HG02884 (cell line): ENCODE results near the gene OLFM1.
"Not testable (repeated sequence)": the region's sequence is repeated elsewhere in the genome, so short reads cannot be mapped to it uniquely, and the experiment has no call there.

Source experiments
- ATAC-seq: cut with Tn5 transposase; IDR thresholded peaks from one replicate; pipeline ENCODE4 v1.9.1; 2021; ENCODE audit warnings: mild to moderate bottlenecking, moderate library complexity; ENCODE audit not compliant: unreplicated experiment

Gene OLFM1

GRCh38 chr9:135149901-135150300 lies 62.4 kb downstream of the OLFM1 start:
- ATAC-seq, result not testable (repeated sequence)

GRCh38 chr9:135150981-135151380 lies 63.5 kb downstream of the OLFM1 start:
- ATAC-seq, result no peak

GRCh38 chr9:135151757-135152613 lies 64.5 kb downstream of the OLFM1 start:
- no peak for ATAC-seq

- no peak for ATAC-seq
Observed at GRCh38 chr9:135152614-135153334, 65.3 kb downstream of the OLFM1 start.

GRCh38 chr9:135154050-135154615 lies 66.7 kb downstream of the OLFM1 start:
- ATAC-seq, result no peak

- ATAC-seq, result no peak
Observed at GRCh38 chr9:135155396-135155795, 67.9 kb downstream of the OLFM1 start.

- ATAC-seq, result no peak
Observed at GRCh38 chr9:135156525-135157510, 69.3 kb downstream of the OLFM1 start.

GRCh38 chr9:135157856-135158563 lies 70.5 kb downstream of the OLFM1 start:
- ATAC-seq, result no peak

- no peak for ATAC-seq
Observed at GRCh38 chr9:135158564-135158937, 71.1 kb downstream of the OLFM1 start.

- no peak for ATAC-seq
Observed at GRCh38 chr9:135159801-135160200, 72.3 kb downstream of the OLFM1 start.

- no peak for ATAC-seq
Observed at GRCh38 chr9:135160862-135161261, 73.4 kb downstream of the OLFM1 start.

- ATAC-seq, result not testable (repeated sequence)
Observed at GRCh38 chr9:135162599-135162998, 75.1 kb downstream of the OLFM1 start.

GRCh38 chr9:135163023-135163780 lies 75.7 kb downstream of the OLFM1 start:
- ATAC-seq, result no peak

GRCh38 chr9:135164036-135164435 lies 76.6 kb downstream of the OLFM1 start:
- no peak for ATAC-seq

- no peak for ATAC-seq
Observed at GRCh38 chr9:135165003-135165711, 77.7 kb downstream of the OLFM1 start.

- ATAC-seq, result no peak
Observed at GRCh38 chr9:135165756-135166519, 78.5 kb downstream of the OLFM1 start.

- no peak for ATAC-seq
Observed at GRCh38 chr9:135166565-135166964, 79.1 kb downstream of the OLFM1 start.

- no peak for ATAC-seq
Observed at GRCh38 chr9:135167356-135167755, 79.9 kb downstream of the OLFM1 start.
